ENCODE measurements around the gene LTBR.

The LTBR gene

GRCh38 chr12:6363330-6364043 lies 20.5 kb upstream of the LTBR start:
- Histone ChIP-seq H3K4me1 (ENCODE audit: control insufficient read depth, insufficient read depth, low read length) (peaks cover 36% of the 10 kb centered on the region), H3K4me3 (ENCODE audit: low read length) (peak overlapping the region; percentile 32), H3K9me3 (ENCODE audit: control insufficient read depth, low read length) (no peaks in the 10 kb centered on the region), H3K9ac (ENCODE audit: low read length) (peak overlapping the region; percentile 90), H3K36me3 (ENCODE audit: control insufficient read depth, insufficient read depth, low read length) (peaks cover 5% of the 10 kb centered on the region), H3K27me3 (ENCODE audit: control insufficient read depth, insufficient read depth, low read length) (no peaks in the 10 kb centered on the region)

DNA sequence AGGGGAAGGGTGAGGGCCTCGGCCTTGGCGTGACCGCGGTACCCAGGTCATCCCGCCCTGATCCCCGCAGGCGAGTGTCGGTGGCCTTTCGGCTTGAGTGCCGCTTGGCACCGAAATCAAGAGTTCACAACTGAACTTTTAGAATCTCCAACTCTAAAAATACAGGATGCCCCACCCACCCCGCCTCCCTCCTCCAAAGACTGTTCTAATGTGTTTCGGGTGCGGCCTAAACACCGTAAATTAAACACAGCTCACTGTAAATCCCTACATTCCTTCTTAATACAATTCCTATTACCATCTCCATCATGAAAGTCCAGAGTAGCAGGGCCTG lies 20.0 kb upstream of the LTBR start:
- Histone ChIP-seq H3K36me3 (ENCODE audit: control insufficient read depth, insufficient read depth, low read length) (peaks cover 5% of the 10 kb centered on the region), H3K4me3 (ENCODE audit: low read length) (peak overlapping the region; percentile 32), H3K27me3 (ENCODE audit: control insufficient read depth, insufficient read depth, low read length) (no peaks in the 10 kb centered on the region), H3K4me1 (ENCODE audit: control insufficient read depth, insufficient read depth, low read length) (peaks cover 41% of the 10 kb centered on the region), H3K9me3 (ENCODE audit: control insufficient read depth, low read length) (no peaks in the 10 kb centered on the region), H3K9ac (ENCODE audit: low read length) (peak overlapping the region; percentile 90)

DNA sequence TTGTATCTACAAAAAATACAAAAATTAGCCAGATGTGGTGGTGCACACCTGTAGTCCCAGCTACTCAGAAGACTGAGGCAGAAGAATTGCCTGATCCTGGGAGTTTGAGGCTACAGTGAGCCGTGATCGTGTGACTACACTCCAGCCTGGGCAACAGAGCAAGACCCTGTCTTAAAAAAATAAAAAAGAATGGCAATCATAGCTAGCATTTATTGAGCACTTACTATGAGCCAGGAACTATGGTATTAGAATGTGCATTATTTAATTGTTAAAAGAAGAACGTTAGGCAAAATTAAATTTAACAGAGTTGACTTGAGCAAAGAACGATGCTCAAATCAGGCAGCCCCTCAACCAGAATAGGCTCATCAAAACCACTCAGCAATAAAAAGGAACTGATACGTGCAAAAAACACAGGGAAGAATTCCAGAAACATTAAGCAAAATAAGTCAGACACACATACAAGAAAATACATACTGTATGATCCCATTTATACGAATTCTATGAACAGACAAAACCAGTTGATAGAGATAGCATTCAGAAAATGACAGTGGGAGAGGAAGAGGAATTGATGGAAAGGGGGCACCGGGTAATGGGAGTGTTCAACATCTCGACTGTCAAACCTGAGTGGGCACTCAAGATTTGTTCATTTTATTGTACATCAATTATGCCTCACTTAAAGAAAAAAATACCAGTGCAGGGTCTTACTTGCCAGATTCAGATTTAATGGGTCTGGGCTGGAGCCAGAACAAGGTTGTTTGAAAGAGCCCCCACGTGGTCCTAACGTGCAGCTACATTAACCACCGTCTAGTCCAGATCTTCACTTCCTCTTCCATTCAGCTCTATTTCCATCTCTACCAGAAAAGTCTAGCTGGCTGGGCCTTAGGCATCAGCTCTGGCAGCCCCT lies 16.6 kb upstream of the LTBR start:
- H3K4me1 ChIP-seq (ENCODE audit: control insufficient read depth, insufficient read depth, low read length), result peaks cover 55% of the 10 kb centered on the region
- no peaks in the 10 kb centered on the region for H3K27me3 ChIP-seq (ENCODE audit: control insufficient read depth, insufficient read depth, low read length)
- H3K9ac ChIP-seq (ENCODE audit: low read length), result no peak overlapping the region
- H3K9me3 ChIP-seq (ENCODE audit: control insufficient read depth, low read length), result no peaks in the 10 kb centered on the region
- peaks cover 4% of the 10 kb centered on the region for H3K36me3 ChIP-seq (ENCODE audit: control insufficient read depth, insufficient read depth, low read length)
- H3K4me3 ChIP-seq (ENCODE audit: low read length), result no peak overlapping the region

DNA sequence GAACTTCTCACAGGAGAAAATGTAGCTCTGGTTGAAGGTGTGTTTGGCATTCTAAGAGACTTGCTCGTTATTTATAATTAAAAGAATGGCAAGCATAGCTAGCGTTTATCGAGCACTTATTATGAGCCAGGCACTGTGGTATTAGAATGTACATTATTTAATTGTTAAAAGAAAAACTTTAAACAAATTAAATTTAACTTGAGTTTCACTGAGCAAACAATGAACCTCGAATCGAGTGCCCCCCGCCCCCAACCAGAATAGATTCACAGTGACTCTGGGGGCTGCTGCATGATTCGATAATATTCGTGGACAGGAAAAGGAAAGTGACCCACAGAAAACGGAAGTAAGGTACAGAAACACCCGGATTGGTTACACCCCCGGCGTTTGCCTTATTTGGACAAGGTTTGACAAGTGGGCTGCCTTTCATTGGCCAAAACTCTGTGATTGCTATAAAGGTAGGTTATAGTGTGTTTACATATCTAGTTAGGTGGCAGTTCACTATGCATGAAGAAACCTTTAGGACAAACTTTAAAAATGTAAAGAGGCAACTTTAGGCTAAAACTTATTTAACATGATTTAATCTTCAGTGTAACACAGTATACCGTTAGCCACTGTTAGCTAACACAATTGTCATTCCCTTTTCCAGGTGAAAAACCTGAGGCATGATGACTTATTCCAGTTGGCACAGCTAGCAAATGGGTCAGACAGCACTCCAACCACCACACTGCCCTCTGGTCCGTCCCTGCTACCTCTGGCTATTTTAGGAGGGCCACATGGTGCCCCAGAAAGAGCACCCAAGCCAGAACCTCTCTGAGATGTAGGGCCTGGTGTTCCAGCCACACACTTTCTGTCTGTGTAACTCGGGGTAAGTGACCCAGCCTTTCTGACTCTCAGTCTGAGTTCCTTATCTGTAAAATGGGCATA lies 15.7 kb upstream of the LTBR start:
- Histone ChIP-seq H3K4me1 (ENCODE audit: control insufficient read depth, insufficient read depth, low read length) (peaks cover 56% of the 10 kb centered on the region), H3K27me3 (ENCODE audit: control insufficient read depth, insufficient read depth, low read length) (no peaks in the 10 kb centered on the region), H3K36me3 (ENCODE audit: control insufficient read depth, insufficient read depth, low read length) (peaks cover 4% of the 10 kb centered on the region), H3K4me3 (ENCODE audit: low read length) (no peak overlapping the region), H3K9ac (ENCODE audit: low read length) (no peak overlapping the region), H3K9me3 (ENCODE audit: control insufficient read depth, low read length) (no peaks in the 10 kb centered on the region)

DNA sequence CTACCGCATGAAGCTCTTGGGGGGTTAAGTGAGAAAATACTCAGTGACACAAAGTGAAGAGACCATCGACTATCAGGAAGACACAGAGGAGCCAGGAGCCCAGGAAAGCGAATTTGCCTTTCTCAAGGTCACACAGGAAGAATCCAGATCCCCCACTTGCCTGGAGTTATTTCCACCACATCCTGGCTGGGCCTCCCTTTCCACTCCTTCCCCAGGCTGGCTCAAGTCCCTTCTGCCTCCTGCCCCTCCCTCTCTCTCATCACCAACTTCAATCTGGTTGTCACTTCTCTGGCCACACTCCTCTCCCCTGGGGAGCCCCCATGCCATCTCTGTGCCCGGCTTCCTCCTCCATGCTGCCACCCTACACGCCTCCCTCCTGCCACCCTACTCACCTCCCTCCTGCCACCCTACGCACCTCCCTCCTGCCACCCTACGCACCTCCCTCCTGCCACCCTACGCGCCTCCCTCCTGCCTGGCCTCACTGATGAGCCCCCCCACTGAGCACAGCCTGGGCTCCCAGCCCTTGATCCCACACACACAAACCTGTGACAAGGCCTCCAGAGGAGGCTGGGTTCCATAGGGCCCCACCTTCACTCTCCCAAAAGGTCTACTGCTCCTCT lies 14.9 kb upstream of the LTBR start:
- H3K4me1 ChIP-seq (ENCODE audit: control insufficient read depth, insufficient read depth, low read length), result peaks cover 49% of the 10 kb centered on the region
- H3K4me3 ChIP-seq (ENCODE audit: low read length), result no peak overlapping the region
- no peaks in the 10 kb centered on the region for H3K27me3 ChIP-seq (ENCODE audit: control insufficient read depth, insufficient read depth, low read length)
- no peaks in the 10 kb centered on the region for H3K9me3 ChIP-seq (ENCODE audit: control insufficient read depth, low read length)
- peaks cover 4% of the 10 kb centered on the region for H3K36me3 ChIP-seq (ENCODE audit: control insufficient read depth, insufficient read depth, low read length)
- H3K9ac ChIP-seq (ENCODE audit: low read length), result no peak overlapping the region

- Histone ChIP-seq H3K4me3 (ENCODE audit: low read length) (peak overlapping the region; percentile 65), H3K4me1 (ENCODE audit: control insufficient read depth, insufficient read depth, low read length) (peaks cover 47% of the 10 kb centered on the region), H3K36me3 (ENCODE audit: control insufficient read depth, insufficient read depth, low read length) (peaks cover 4% of the 10 kb centered on the region), H3K27me3 (ENCODE audit: control insufficient read depth, insufficient read depth, low read length) (no peaks in the 10 kb centered on the region), H3K9ac (ENCODE audit: low read length) (peak overlapping the region; percentile 80), H3K9me3 (ENCODE audit: control insufficient read depth, low read length) (no peaks in the 10 kb centered on the region)
Observed at GRCh38 chr12:6369916-6370575, 13.9 kb upstream of the LTBR start.

GRCh38 chr12:6370576-6370935 lies 13.4 kb upstream of the LTBR start:
- H3K4me3 ChIP-seq (ENCODE audit: low read length), result peak overlapping the region; percentile 65
- H3K9ac ChIP-seq (ENCODE audit: low read length), result peak overlapping the region; percentile 80

GRCh38 chr12:6370994-6371754 lies 12.8 kb upstream of the LTBR start:
- H3K9me3 ChIP-seq (ENCODE audit: control insufficient read depth, low read length), result no peaks in the 10 kb centered on the region
- peaks cover 58% of the 10 kb centered on the region for H3K4me1 ChIP-seq (ENCODE audit: control insufficient read depth, insufficient read depth, low read length)
- peak overlapping the region; percentile 65 for H3K4me3 ChIP-seq (ENCODE audit: low read length)
- peak overlapping the region; percentile 91 for H3K9ac ChIP-seq (ENCODE audit: low read length)
- peaks cover 4% of the 10 kb centered on the region for H3K36me3 ChIP-seq (ENCODE audit: control insufficient read depth, insufficient read depth, low read length)
- H3K27me3 ChIP-seq (ENCODE audit: control insufficient read depth, insufficient read depth, low read length), result no peaks in the 10 kb centered on the region

More at GRCh38 chr12:6370576-6370935, 13.4 kb upstream of the LTBR start:
- Histone ChIP-seq H3K9me3 (ENCODE audit: control insufficient read depth, low read length) (no peaks in the 10 kb centered on the region), H3K4me1 (ENCODE audit: control insufficient read depth, insufficient read depth, low read length) (peaks cover 51% of the 10 kb centered on the region), H3K36me3 (ENCODE audit: control insufficient read depth, insufficient read depth, low read length) (peaks cover 4% of the 10 kb centered on the region), H3K27me3 (ENCODE audit: control insufficient read depth, insufficient read depth, low read length) (no peaks in the 10 kb centered on the region)

GRCh38 chr12:6372403-6373003 lies 11.5 kb upstream of the LTBR start:
- H3K9me3 ChIP-seq (ENCODE audit: control insufficient read depth, low read length), result no peaks in the 10 kb centered on the region
- H3K4me3 ChIP-seq (ENCODE audit: low read length), result peak overlapping the region; percentile 98
- H3K36me3 ChIP-seq (ENCODE audit: control insufficient read depth, insufficient read depth, low read length), result peaks cover 4% of the 10 kb centered on the region
- H3K4me1 ChIP-seq (ENCODE audit: control insufficient read depth, insufficient read depth, low read length), result peaks cover 71% of the 10 kb centered on the region
- H3K9ac ChIP-seq (ENCODE audit: low read length), result peak overlapping the region; percentile 91
- H3K27me3 ChIP-seq (ENCODE audit: control insufficient read depth, insufficient read depth, low read length), result no peaks in the 10 kb centered on the region

DNA sequence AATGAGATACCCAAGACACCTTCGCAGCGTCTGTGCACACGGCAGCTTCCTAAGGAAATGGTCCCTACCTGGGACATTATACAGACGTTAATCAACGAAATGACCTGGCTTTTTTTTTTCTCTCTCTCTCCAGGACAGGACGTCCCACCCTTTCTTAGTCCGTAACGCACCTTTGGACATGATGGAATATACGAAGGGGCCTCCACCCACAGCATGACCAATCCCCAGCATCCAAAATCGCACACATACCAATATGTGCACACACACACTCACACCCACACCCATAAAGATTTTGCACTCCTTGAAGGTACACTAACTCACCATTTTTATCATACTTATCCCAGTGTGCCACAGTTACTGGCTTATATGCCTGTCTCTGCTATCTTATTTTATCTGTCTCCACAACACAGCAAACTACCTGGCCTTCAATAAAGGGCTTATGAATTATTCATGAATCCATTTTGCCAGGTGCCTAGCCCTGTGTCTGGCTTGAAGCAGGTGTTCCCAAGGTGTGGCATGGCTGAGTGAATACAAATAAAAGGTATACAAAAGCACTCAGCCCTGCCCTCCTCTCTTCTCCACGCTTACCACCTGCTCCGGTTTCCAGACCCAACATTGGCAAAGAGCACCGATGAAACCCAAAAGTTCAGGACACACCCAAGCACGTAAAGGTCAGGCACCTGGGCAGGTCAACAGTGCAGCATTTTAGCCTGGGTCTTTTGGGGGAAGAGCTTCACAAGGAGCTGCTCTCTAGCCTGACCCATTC lies 10.8 kb upstream of the LTBR start:
- Histone ChIP-seq H3K9ac (ENCODE audit: low read length) (peak overlapping the region; percentile 91), H3K27me3 (ENCODE audit: control insufficient read depth, insufficient read depth, low read length) (no peaks in the 10 kb centered on the region), H3K4me3 (ENCODE audit: low read length) (peak overlapping the region; percentile 98), H3K36me3 (ENCODE audit: control insufficient read depth, insufficient read depth, low read length) (peaks cover 4% of the 10 kb centered on the region), H3K4me1 (ENCODE audit: control insufficient read depth, insufficient read depth, low read length) (peaks cover 75% of the 10 kb centered on the region), H3K9me3 (ENCODE audit: control insufficient read depth, low read length) (no peaks in the 10 kb centered on the region)

All from mucosa of stomach (tissue), 1 donor.